H9 (cell line): ENCODE measurements around the gene TNKS2. TPM values are rescaled to one million over a fixed set of nuclear protein-coding genes. Genes with fewer than 3 reads are reported as not detected.

ENCODE experiments used
- DNase-seq: peaks from one replicate; pipeline ENCODE4 v3.0.0-alpha.2; 2017
- H2AFZ ChIP-seq: one replicate; pipeline ENCODE4 v1.6.1; 2013; ENCODE audit warnings: mild to moderate bottlenecking, low read length, control low read depth, moderate library complexity
- H2AK5ac ChIP-seq: 2 replicates; pipeline ENCODE4 v1.6.1; 2013; ENCODE audit warnings: low read length, control low read depth, mixed read lengths; ENCODE audit not compliant: insufficient read length
- H2BK120ac ChIP-seq: one replicate; pipeline ENCODE4 v1.6.1; 2013; ENCODE audit warnings: low read depth, mild to moderate bottlenecking, low read length, control low read depth, inconsistent platforms; ENCODE audit not compliant: poor library complexity, severe bottlenecking
- H2BK12ac ChIP-seq: 2 replicates; pipeline ENCODE4 v1.6.1; 2013; ENCODE audit warnings: low read length, control low read depth, mixed read lengths, low read depth; ENCODE audit not compliant: insufficient read length
- H2BK15ac ChIP-seq: 2 replicates; pipeline ENCODE4 v1.6.1; 2013; ENCODE audit warnings: low read depth, low read length, control low read depth
- H2BK20ac ChIP-seq: one replicate; pipeline ENCODE4 v1.6.1; 2013; ENCODE audit warnings: low read depth, mild to moderate bottlenecking, low read length, control low read depth, inconsistent platforms; ENCODE audit not compliant: poor library complexity, severe bottlenecking
- H2BK5ac ChIP-seq: 2 replicates; pipeline ENCODE4 v1.6.1; 2013; ENCODE audit warnings: low read length, control low read depth, mixed read lengths; ENCODE audit not compliant: insufficient read length
- H3K14ac ChIP-seq: 2 replicates; pipeline ENCODE4 v1.6.1; 2013; ENCODE audit warnings: low read length, control low read depth; ENCODE audit not compliant: insufficient read depth
- H3K18ac ChIP-seq: 2 replicates; pipeline ENCODE4 v1.6.1; 2013; ENCODE audit warnings: low read depth, mild to moderate bottlenecking, mixed read lengths, low read length, control low read depth; ENCODE audit not compliant: insufficient read length
- H3K23ac ChIP-seq: 2 replicates; pipeline ENCODE4 v1.6.1; 2013; ENCODE audit warnings: low read length, control low read depth, mixed read lengths, low read depth; ENCODE audit not compliant: insufficient read length
- H3K23me2 ChIP-seq: 2 replicates; pipeline ENCODE4 v1.6.1; 2013; ENCODE audit warnings: low read depth, mild to moderate bottlenecking, mixed read lengths, low read length, control low read depth; ENCODE audit not compliant: insufficient read length, poor library complexity, severe bottlenecking
- H3K27ac ChIP-seq: 2 replicates; pipeline ENCODE4 v1.5.1; 2013; ENCODE audit warnings: low read length, control low read depth, mixed read lengths, low read depth; ENCODE audit not compliant: insufficient read length
- H3K27me3 ChIP-seq: 2 replicates; pipeline ENCODE4 v1.6.1; 2013; ENCODE audit warnings: low read length, control low read depth, inconsistent platforms; ENCODE audit not compliant: insufficient read depth
- H3K4ac ChIP-seq: 2 replicates; pipeline ENCODE4 v1.6.1; 2013; ENCODE audit warnings: low read depth, mild to moderate bottlenecking, control low read depth, inconsistent platforms, low read length, moderate library complexity
- H3K4me1 ChIP-seq: 2 replicates; pipeline ENCODE4 v1.6.1; 2013; ENCODE audit warnings: low read length, control low read depth, inconsistent platforms; ENCODE audit not compliant: insufficient read depth
- H3K4me2 ChIP-seq: 2 replicates; pipeline ENCODE4 v1.6.1; 2013; ENCODE audit warnings: low read length, control low read depth, mixed read lengths; ENCODE audit not compliant: insufficient read length, insufficient read depth
- H3K56ac ChIP-seq: 2 replicates; pipeline ENCODE4 v1.6.1; 2013; ENCODE audit warnings: low read depth, mild to moderate bottlenecking, mixed read lengths, low read length, control low read depth; ENCODE audit not compliant: insufficient read length
- H3K79me1 ChIP-seq: 2 replicates; pipeline ENCODE4 v1.6.1; 2013; ENCODE audit warnings: low read depth, mild to moderate bottlenecking, moderate library complexity, low read length, control low read depth, inconsistent platforms; ENCODE audit not compliant: insufficient read depth, poor library complexity, severe bottlenecking
- H3K79me2 ChIP-seq: 2 replicates; pipeline ENCODE4 v1.6.1; 2013; ENCODE audit warnings: low read length, control low read depth, inconsistent platforms; ENCODE audit not compliant: insufficient read depth
- H3K9ac ChIP-seq: 2 replicates; pipeline ENCODE4 v1.6.1; 2013; ENCODE audit warnings: low read length, control low read depth, mixed read lengths; ENCODE audit not compliant: insufficient read length; ENCODE audit errors: extremely low read depth
- H3K9me3 ChIP-seq: one replicate; pipeline ENCODE4 v1.6.1; 2013; ENCODE audit warnings: low read depth, low read length, inconsistent platforms; ENCODE audit not compliant: control insufficient read depth
- H3T11ph ChIP-seq: one replicate; pipeline ENCODE4 v1.6.1; 2013; ENCODE audit warnings: mild to moderate bottlenecking, low read length, control low read depth, inconsistent platforms
- H4K20me1 ChIP-seq: one replicate; pipeline ENCODE4 v1.6.1; 2013; ENCODE audit not compliant: control insufficient read depth, insufficient read length, insufficient read depth
- H4K5ac ChIP-seq: 2 replicates; pipeline ENCODE4 v1.6.1; 2013; ENCODE audit warnings: low read depth, mild to moderate bottlenecking, mixed read lengths, low read length, control low read depth; ENCODE audit not compliant: insufficient read length
- H4K8ac ChIP-seq: replicated peaks from 2 replicates; pipeline ENCODE4 v1.6.1; 2013; ENCODE audit warnings: low read length, control low read depth, mixed read lengths, low read depth; ENCODE audit not compliant: insufficient read length
- H4K91ac ChIP-seq: 2 replicates; pipeline ENCODE4 v1.6.1; 2013; ENCODE audit warnings: low read depth, mild to moderate bottlenecking, moderate library complexity, mixed read lengths, low read length, control low read depth; ENCODE audit not compliant: insufficient read length
- H3K27ac Mint-ChIP-seq, 3 experiments: 2 replicates in 2 of 3; 3 replicates in 1 of 3; pipeline ENCODE4 v1.8.0; 2020 to 2021; ENCODE audit warnings: mixed read lengths in 3 of 3, mild to moderate bottlenecking in 1 of 3, moderate library complexity in 1 of 3
- H3K27me3 Mint-ChIP-seq: 2 replicates; pipeline ENCODE4 v1.8.0; 2021; ENCODE audit warnings: low read depth, mild to moderate bottlenecking, moderate library complexity, mixed read lengths
- H3K36me3 Mint-ChIP-seq, 3 experiments: 2 replicates in 2 of 3; 3 replicates in 1 of 3; pipeline ENCODE4 v1.8.0; 2020 to 2021; ENCODE audit warnings: low read depth in 3 of 3, mixed read lengths in 3 of 3; ENCODE audit not compliant: insufficient read depth in 1 of 3
- H3K4me1 Mint-ChIP-seq, 2 experiments: 2 replicates each; pipeline ENCODE4 v1.8.0; 2020; ENCODE audit warnings: mixed read lengths in 2 of 2
- H3K4me3 Mint-ChIP-seq, 2 experiments: 2 replicates in 1 of 2; 3 replicates in 1 of 2; pipeline ENCODE4 v1.8.0; 2020 to 2021; ENCODE audit warnings: mild to moderate bottlenecking in 2 of 2, mixed read lengths in 2 of 2, moderate library complexity in 1 of 2
- H3K9me3 Mint-ChIP-seq, 2 experiments: 2 replicates in 1 of 2; 3 replicates in 1 of 2; pipeline ENCODE4 v1.8.0; 2020; ENCODE audit warnings: mild to moderate bottlenecking in 2 of 2, mixed read lengths in 2 of 2, moderate library complexity in 1 of 2
- CTCF ChIP-seq: fragments of 200-600 bp; sonication (generic); conservative IDR thresholded peaks from 3 replicates; pipeline ENCODE4 v1.8.0; 2021; ENCODE audit warnings: antibody characterized with exemption, mild to moderate bottlenecking
- WGBS: extraction: QIAGEN DNeasy Blood & Tissue Kit; methylation state at CpG from one replicate; pipeline ENCODE4 v1.1.7; 2013; ENCODE audit warnings: missing lambda C conversion rate, low lambda C conversion rate, mixed read lengths; ENCODE audit not compliant: insufficient read length; ENCODE audit errors: extremely low coverage; 5-methylcytosine and 5-hydroxymethylcytosine counted together
- total RNA-seq: library from RNA; stranded (reverse); gene quantifications from 2 replicates; pipeline ENCODE4 v1.2.1, GENCODE V29; 2021

TNKS2 gene
- total RNA-seq, 1 experiment from 2014 or later: 58.9 TPM

GRCh38 chr10:91775731-91776130 is 22.5 kb upstream of the TNKS2 start:
- no peak for TF ChIP-seq CTCF
- Histone ChIP-seq H3K9me3 (no peaks in the 10 kb centered on the region), H2BK12ac (no peak overlapping the region), H3K27ac (no peak overlapping the region), H3K4me2 (no peak overlapping the region), H3K79me1 (no peaks in the 10 kb centered on the region), H4K5ac (no peak overlapping the region), H3K18ac (no peak overlapping the region), H4K20me1 (no peaks in the 10 kb centered on the region), H3K9ac (no peak overlapping the region), H3K23me2 (no peaks in the 10 kb centered on the region), H4K8ac (no peak overlapping the region), H3K23ac (no peak overlapping the region), H3K14ac (no peak overlapping the region), H2AFZ (no peak overlapping the region), H2BK5ac (no peak overlapping the region), H3T11ph (no peak overlapping the region), H2AK5ac (no peak overlapping the region), H2BK15ac (no peak overlapping the region), H3K4ac (no peak overlapping the region), H4K91ac (no peak overlapping the region), H3K4me1 (peaks cover 5% of the 10 kb centered on the region; the same call in 1 of the 2 replicates), H3K79me2 (no peaks in the 10 kb centered on the region), H3K27me3 (no peaks in the 10 kb centered on the region), H3K56ac (no peak overlapping the region), H2BK120ac (no peak overlapping the region), H2BK20ac (no peak overlapping the region)
- WGBS: no CpG with 5 or more reads among the region's 2 CpGs
- Mint-ChIP-seq H3K27me3 (no peaks in the 10 kb centered on the region), H3K4me1 (peaks cover 13 to 19% of the 10 kb centered on the region in 2 experiments), H3K4me3 (no peak overlapping the region), H3K27ac (no peak overlapping the region; a peak in 1 of 7 replicates), H3K9me3 (peaks cover 5 to 6% of the 10 kb centered on the region in 2 experiments), H3K36me3 (peaks cover 0 to 1% (median 0%) of the 10 kb centered on the region in 3 experiments; a peak in 2 of 7 replicates)
- no peak for DNase-seq
